CD4-positive, alpha-beta T cell (primary cell): Measurements from ENCODE around the gene KIF7. TPM values are rescaled to one million over a fixed set of nuclear protein-coding genes. Genes with fewer than 3 reads are reported as not detected.

Source experiments
- ATAC-seq: fragments of 200-7000 bp; cut with Tn5 transposase; one replicate; pipeline ENCODE4 v1.10.0; 2022; ENCODE audit warnings: mild to moderate bottlenecking; ENCODE audit not compliant: poor library complexity
- CTCF ChIA-PET: fragments of 350-600 bp; sonication (Branson Sonifier 250); formaldehyde crosslinking; loops from one replicate; lab custom pipeline; 2021; ENCODE audit warnings: antibody characterized with exemption, inconsistent platforms; lab: Charles Lee
- POLR2A ChIA-PET: fragments of 350-600 bp; sonication (Branson Sonifier 250); formaldehyde crosslinking; loops from one replicate; lab custom pipeline; 2021; ENCODE audit warnings: antibody characterized with exemption, inconsistent platforms; lab: Charles Lee
- DNase-seq, 14 experiments: peaks; one replicate each; pipeline ENCODE4 v3.0.0-alpha.2; 2013 to 2020; ENCODE audit warnings: mixed read lengths in 2 of 14
- H3K27ac ChIP-seq, 2 donors: one replicate each; pipeline versions ENCODE4 v1.5.1 to v1.7.0; 2013; ENCODE audit warnings: low read length in 2 of 2, low read depth in 1 of 2, mild to moderate bottlenecking in 1 of 2
- H3K27me3 ChIP-seq, 2 experiments: 1 replicate in 1 of 2; 2 replicates in 1 of 2; pipeline versions ENCODE4 v1.6.1 to v1.7.0; 2013; ENCODE audit warnings: low read length in 2 of 2, control low read depth in 1 of 2, mild to moderate bottlenecking in 1 of 2, moderate library complexity in 1 of 2; ENCODE audit not compliant: insufficient read depth in 2 of 2, control insufficient read depth in 1 of 2
- H3K36me3 ChIP-seq: one replicate; pipeline ENCODE4 v1.6.1; 2013; ENCODE audit warnings: low read length, control low read depth; ENCODE audit not compliant: insufficient read depth
- H3K4me1 ChIP-seq: one replicate; pipeline ENCODE4 v1.6.1; 2013; ENCODE audit warnings: low read length, control low read depth; ENCODE audit not compliant: insufficient read depth
- H3K4me3 ChIP-seq: one replicate; pipeline ENCODE4 v1.5.1; 2013; ENCODE audit warnings: mild to moderate bottlenecking, low read length, moderate library complexity
- H3K9me3 ChIP-seq, 2 experiments: 1 replicate in 1 of 2; 2 replicates in 1 of 2; pipeline versions ENCODE4 v1.6.1 to v1.7.0; 2013; ENCODE audit warnings: low read length in 2 of 2, mild to moderate bottlenecking in 2 of 2, control low read depth in 1 of 2, moderate library complexity in 1 of 2; ENCODE audit not compliant: control insufficient read depth in 1 of 2, insufficient read depth in 1 of 2
- H3K27ac Mint-ChIP-seq: one replicate; pipeline ENCODE4 v1.8.0; 2020; ENCODE audit warnings: mixed read lengths
- H3K27me3 Mint-ChIP-seq: one replicate; pipeline ENCODE4 v1.8.0; 2021; ENCODE audit warnings: mixed read lengths
- H3K36me3 Mint-ChIP-seq: one replicate; pipeline ENCODE4 v1.8.0; 2021; ENCODE audit warnings: low read depth, mixed read lengths
- H3K4me1 Mint-ChIP-seq: one replicate; pipeline ENCODE4 v1.8.0; 2021; ENCODE audit warnings: low read depth, mixed read lengths
- H3K4me3 Mint-ChIP-seq: one replicate; pipeline ENCODE4 v1.8.0; 2020; ENCODE audit warnings: mild to moderate bottlenecking, mixed read lengths
- H3K9me3 Mint-ChIP-seq: one replicate; pipeline ENCODE4 v1.8.0; 2020; ENCODE audit warnings: mixed read lengths
- CTCF ChIP-seq: fragments of 200-600 bp; IDR thresholded peaks from one replicate; pipeline ENCODE4 v1.8.0; 2022; ENCODE audit warnings: antibody characterized with exemption, mild to moderate bottlenecking
- intact Hi-C, 2 experiments: fragments of 100-400 bp; cut with DNase I in 1 of 2; cut with micrococcal nuclease in 1 of 2; formaldehyde crosslinking; loops; one replicate each; pipeline versions ENCODE4 v1.15.1 to v1.9.0; 2023 to 2025; cut with DNase I, micrococcal nuclease
- total RNA-seq, 174 experiments: library from RNA in 2 of 174; stranded (reverse) in 2 of 174; gene quantifications; one replicate each; pipeline ENCODE4 v1.2.3 and lab custom pipeline; 2021 to 2026

Gene KIF7
- total RNA-seq, 2 experiments from 2014 or later = 0.08 to 0.20 TPM

DNA sequence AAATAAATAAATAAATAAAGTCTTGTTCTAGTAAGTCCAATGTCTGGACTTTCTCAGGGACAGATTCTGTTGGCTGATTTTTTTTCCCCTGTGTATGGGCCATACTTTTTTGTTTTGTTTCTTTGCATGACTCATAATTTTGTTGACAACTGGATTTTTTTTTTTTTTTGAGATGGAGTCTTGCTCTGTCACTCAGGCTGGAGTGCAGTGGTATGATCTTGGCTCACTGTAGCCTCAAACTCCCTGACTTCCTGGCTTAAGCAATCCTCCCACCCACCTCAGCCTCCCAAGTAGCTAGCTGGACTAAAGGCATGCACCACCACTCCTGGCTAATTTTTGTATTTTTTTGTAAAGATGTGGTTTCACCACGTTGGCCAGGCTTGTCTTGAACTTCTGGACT is 41.1 kb downstream of the KIF7 start:
- H3K4me3 Mint-ChIP-seq = no peak overlapping the region
- no peak for TF ChIP-seq CTCF
- ATAC-seq (no peak), DNase-seq (no peak)
- no peak overlapping the region for H3K27ac Mint-ChIP-seq
- no peak overlapping the region for H3K4me3 ChIP-seq
- H3K27me3 ChIP-seq = no peaks in the 10 kb centered on the region
- H3K27me3 Mint-ChIP-seq = no peaks in the 10 kb centered on the region
- H3K4me1 Mint-ChIP-seq = no peaks in the 10 kb centered on the region
- H3K4me1 ChIP-seq = no peaks in the 10 kb centered on the region
- ChIA-PET POLR2A (no interaction called here), CTCF (no interaction called here)
- H3K9me3 ChIP-seq = peaks cover 14 to 20% of the 10 kb centered on the region in 2 experiments
- no peak overlapping the region for H3K27ac ChIP-seq
- H3K9me3 Mint-ChIP-seq = peaks cover 13% of the 10 kb centered on the region
- intact Hi-C loops = no loop called here
- peaks cover 11% of the 10 kb centered on the region for H3K36me3 Mint-ChIP-seq
- no peaks in the 10 kb centered on the region for H3K36me3 ChIP-seq

DNA sequence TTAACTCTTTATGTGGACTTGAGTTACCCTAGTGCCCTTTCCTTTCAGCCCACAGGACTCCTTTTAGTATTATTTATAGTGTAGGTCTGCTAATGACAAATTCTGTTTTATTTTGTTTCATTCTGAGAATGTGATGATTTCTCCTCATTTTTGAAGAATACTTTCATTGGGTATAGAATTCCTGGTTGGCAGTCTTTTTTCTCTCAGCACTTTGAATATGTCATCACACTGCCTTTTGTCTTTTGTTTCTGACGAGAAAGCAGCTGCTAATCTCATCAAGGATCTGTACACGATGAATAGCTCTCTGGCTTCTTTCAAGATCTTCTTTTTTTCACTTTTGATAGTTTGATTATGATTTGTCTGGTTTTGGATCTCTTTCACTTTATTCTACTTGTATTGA is 42.2 kb downstream of the KIF7 start:
- Mint-ChIP-seq H3K36me3 (peaks cover 11% of the 10 kb centered on the region), H3K4me1 (no peaks in the 10 kb centered on the region), H3K4me3 (no peak overlapping the region), H3K9me3 (peaks cover 13% of the 10 kb centered on the region), H3K27me3 (no peaks in the 10 kb centered on the region), H3K27ac (no peak overlapping the region)
- H3K4me1 ChIP-seq = no peaks in the 10 kb centered on the region
- H3K9me3 ChIP-seq = peaks cover 14 to 20% of the 10 kb centered on the region in 2 experiments
- ATAC-seq (no peak), DNase-seq (no peak)
- ChIA-PET POLR2A (no interaction called here), CTCF (no interaction called here)
- H3K27me3 ChIP-seq = no peaks in the 10 kb centered on the region
- H3K4me3 ChIP-seq = no peak overlapping the region
- no peak overlapping the region for H3K27ac ChIP-seq
- H3K36me3 ChIP-seq = no peaks in the 10 kb centered on the region
- TF ChIP-seq CTCF = no peak
- intact Hi-C loops = no loop called here

- Histone ChIP-seq H3K36me3 (no peaks in the 10 kb centered on the region), H3K4me3 (no peak overlapping the region), H3K27me3 (no peaks in the 10 kb centered on the region), H3K9me3 (peaks cover 14 to 20% of the 10 kb centered on the region in 2 experiments), H3K4me1 (no peaks in the 10 kb centered on the region), H3K27ac (no peak overlapping the region)
- Mint-ChIP-seq H3K9me3 (peaks cover 13% of the 10 kb centered on the region), H3K27ac (no peak overlapping the region), H3K36me3 (peaks cover 11% of the 10 kb centered on the region), H3K4me3 (no peak overlapping the region), H3K4me1 (no peaks in the 10 kb centered on the region), H3K27me3 (no peaks in the 10 kb centered on the region)
- ChIA-PET CTCF (no interaction called here), POLR2A (no interaction called here)
- intact Hi-C loops = no loop called here
- DNase-seq = no peak
- TF ChIP-seq CTCF = no peak
- ATAC-seq = no peak
These were observed 44.0 kb downstream of the KIF7 start for GRCh38 chr15:89611317-89611716.
